GM23338 (cell line): Measurements from ENCODE around the gene FBXL20. TPM values are rescaled to one million over a fixed set of nuclear protein-coding genes. Genes with fewer than 3 reads are reported as not detected.

ENCODE experiments used
- JUNB ChIP-seq: IDR thresholded peaks from one replicate; pipeline ENCODE4 v1.6.1; 2016; ENCODE audit warnings: antibody characterized with exemption; ENCODE audit not compliant: unreplicated experiment
- NANOG ChIP-seq: IDR thresholded peaks from 2 replicates; pipeline ENCODE4 v1.6.1; 2016; ENCODE audit warnings: antibody characterized with exemption, borderline replicate concordance
- REST ChIP-seq: IDR thresholded peaks from one replicate; pipeline ENCODE4 v1.6.1; 2018; ENCODE audit warnings: antibody characterized with exemption; ENCODE audit not compliant: unreplicated experiment
- STAT1 ChIP-seq: IDR thresholded peaks from one replicate; pipeline ENCODE4 v1.6.1; 2016; ENCODE audit warnings: antibody characterized with exemption; ENCODE audit not compliant: unreplicated experiment
- ZNF114 ChIP-seq: fragments of 250-450 bp; sonication (Bioruptor Pico); IDR thresholded peaks from 2 replicates; pipeline ENCODE4 v1.5.0; 2020; ENCODE audit warnings: mild to moderate bottlenecking, moderate library complexity
- polyA plus RNA-seq: library from polyadenylated mRNA; unstranded; fragments of >200 nt; fragmentation: Nextera tagmentation; extraction: Ambion mirVana; gene quantifications from 2 replicates; pipeline ENCODE4 v1.2.1, GENCODE V29; 2016
- total RNA-seq: library from RNA; depleted of rRNA; stranded (reverse); fragments of >200 nt; shearing (Covaris generic); gene quantifications from 2 replicates; pipeline ENCODE4 v1.2.3, GENCODE V29; 2014
- TF ChIP-seq, protein P1 (sequence below): fragments of 250-450 bp; sonication (Bioruptor Pico); IDR thresholded peaks from 2 replicates; pipeline ENCODE4 v1.5.0; 2020; ENCODE audit warnings: mild to moderate bottlenecking, moderate library complexity
- TF ChIP-seq, protein P2 (sequence below): IDR thresholded peaks from 2 replicates; pipeline ENCODE4 v1.6.1; 2016; ENCODE audit warnings: antibody characterized with exemption

Gene FBXL20
- total and polyA plus RNA-seq, 2 experiments from 2014 or later = 2.9 to 6.9 TPM

- TF ChIP-seq, protein P1, sequence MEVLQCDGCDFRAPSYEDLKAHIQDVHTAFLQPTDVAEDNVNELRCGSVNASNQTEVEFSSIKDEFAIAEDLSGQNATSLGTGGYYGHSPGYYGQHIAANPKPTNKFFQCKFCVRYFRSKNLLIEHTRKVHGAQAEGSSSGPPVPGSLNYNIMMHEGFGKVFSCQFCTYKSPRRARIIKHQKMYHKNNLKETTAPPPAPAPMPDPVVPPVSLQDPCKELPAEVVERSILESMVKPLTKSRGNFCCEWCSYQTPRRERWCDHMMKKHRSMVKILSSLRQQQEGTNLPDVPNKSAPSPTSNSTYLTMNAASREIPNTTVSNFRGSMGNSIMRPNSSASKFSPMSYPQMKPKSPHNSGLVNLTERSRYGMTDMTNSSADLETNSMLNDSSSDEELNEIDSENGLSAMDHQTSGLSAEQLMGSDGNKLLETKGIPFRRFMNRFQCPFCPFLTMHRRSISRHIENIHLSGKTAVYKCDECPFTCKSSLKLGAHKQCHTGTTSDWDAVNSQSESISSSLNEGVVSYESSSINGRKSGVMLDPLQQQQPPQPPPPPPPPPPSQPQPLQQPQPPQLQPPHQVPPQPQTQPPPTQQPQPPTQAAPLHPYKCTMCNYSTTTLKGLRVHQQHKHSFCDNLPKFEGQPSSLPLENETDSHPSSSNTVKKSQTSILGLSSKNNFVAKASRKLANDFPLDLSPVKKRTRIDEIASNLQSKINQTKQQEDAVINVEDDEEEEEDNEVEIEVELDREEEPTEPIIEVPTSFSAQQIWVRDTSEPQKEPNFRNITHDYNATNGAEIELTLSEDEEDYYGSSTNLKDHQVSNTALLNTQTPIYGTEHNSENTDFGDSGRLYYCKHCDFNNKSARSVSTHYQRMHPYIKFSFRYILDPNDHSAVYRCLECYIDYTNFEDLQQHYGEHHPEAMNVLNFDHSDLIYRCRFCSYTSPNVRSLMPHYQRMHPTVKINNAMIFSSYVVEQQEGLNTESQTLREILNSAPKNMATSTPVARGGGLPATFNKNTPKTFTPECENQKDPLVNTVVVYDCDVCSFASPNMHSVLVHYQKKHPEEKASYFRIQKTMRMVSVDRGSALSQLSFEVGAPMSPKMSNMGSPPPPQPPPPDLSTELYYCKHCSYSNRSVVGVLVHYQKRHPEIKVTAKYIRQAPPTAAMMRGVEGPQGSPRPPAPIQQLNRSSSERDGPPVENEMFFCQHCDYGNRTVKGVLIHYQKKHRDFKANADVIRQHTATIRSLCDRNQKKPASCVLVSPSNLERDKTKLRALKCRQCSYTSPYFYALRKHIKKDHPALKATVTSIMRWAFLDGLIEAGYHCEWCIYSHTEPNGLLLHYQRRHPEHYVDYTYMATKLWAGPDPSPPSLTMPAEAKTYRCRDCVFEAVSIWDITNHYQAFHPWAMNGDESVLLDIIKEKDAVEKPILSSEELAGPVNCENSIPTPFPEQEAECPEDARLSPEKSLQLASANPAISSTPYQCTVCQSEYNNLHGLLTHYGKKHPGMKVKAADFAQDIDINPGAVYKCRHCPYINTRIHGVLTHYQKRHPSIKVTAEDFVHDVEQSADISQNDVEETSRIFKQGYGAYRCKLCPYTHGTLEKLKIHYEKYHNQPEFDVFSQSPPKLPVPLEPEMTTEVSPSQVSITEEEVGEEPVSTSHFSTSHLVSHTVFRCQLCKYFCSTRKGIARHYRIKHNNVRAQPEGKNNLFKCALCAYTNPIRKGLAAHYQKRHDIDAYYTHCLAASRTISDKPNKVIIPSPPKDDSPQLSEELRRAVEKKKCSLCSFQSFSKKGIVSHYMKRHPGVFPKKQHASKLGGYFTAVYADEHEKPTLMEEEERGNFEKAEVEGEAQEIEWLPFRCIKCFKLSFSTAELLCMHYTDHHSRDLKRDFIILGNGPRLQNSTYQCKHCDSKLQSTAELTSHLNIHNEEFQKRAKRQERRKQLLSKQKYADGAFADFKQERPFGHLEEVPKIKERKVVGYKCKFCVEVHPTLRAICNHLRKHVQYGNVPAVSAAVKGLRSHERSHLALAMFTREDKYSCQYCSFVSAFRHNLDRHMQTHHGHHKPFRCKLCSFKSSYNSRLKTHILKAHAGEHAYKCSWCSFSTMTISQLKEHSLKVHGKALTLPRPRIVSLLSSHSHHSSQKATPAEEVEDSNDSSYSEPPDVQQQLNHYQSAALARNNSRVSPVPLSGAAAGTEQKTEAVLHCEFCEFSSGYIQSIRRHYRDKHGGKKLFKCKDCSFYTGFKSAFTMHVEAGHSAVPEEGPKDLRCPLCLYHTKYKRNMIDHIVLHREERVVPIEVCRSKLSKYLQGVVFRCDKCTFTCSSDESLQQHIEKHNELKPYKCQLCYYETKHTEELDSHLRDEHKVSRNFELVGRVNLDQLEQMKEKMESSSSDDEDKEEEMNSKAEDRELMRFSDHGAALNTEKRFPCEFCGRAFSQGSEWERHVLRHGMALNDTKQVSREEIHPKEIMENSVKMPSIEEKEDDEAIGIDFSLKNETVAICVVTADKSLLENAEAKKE (CRISPR knock-in tag) = no peak
- TF ChIP-seq STAT1 = no peak
- no peak for TF ChIP-seq JUNB
- TF ChIP-seq, protein P2, sequence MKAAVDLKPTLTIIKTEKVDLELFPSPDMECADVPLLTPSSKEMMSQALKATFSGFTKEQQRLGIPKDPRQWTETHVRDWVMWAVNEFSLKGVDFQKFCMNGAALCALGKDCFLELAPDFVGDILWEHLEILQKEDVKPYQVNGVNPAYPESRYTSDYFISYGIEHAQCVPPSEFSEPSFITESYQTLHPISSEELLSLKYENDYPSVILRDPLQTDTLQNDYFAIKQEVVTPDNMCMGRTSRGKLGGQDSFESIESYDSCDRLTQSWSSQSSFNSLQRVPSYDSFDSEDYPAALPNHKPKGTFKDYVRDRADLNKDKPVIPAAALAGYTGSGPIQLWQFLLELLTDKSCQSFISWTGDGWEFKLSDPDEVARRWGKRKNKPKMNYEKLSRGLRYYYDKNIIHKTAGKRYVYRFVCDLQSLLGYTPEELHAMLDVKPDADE = no peak
- no peak for TF ChIP-seq ZNF114 (CRISPR knock-in tag)
- TF ChIP-seq NANOG = no peak
- TF ChIP-seq REST = no peak
Measured at GRCh38 chr17:39391448-39391847, 10.0 kb downstream of the FBXL20 start (continued).
